ENCODE measurements around the gene GBP3. TPM values are rescaled to one million over a fixed set of nuclear protein-coding genes. Genes with fewer than 3 reads are reported as not detected.

GBP3 gene
- total and polyA plus RNA-seq, 9 of the 15 experiments (the other 6 are each of a cell fraction or from before 2014, with no cell fraction given), result 0.07 to 0.14 (median 0.11) TPM; not detected in 4

DNA sequence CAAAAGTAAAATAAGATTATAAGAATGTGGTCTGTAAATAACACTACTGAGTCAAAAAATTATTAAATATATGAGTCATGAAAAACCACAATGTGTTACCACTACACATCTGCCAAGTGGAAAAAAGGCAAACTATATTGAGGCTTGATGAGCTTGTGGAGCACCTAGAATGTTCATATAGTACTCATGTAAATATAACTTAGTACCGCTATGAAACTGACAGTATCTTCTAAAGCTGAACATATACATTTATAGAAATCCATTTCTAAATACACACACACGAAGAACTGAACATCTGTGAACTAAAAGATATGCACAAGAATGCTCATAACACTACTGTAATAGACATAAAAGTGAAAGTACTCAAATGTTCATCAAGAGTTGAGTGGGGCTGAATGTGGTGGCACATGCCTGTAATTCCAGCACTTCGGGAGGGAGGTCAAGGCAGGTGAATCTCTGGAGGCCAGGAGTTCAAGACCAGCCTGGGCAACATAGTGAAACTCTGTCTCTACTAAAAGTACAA, 18.5 kb upstream of the GBP3 start:
- H3K9me1 ChIP-seq (ENCODE audit: control insufficient read depth, insufficient read depth, low read length), result no peaks in the 10 kb centered on the region
- H2AFZ ChIP-seq (ENCODE audit: low read depth, low read length), result no peak overlapping the region
- H3K4me3 ChIP-seq, result no peak overlapping the region
- no peaks in the 10 kb centered on the region for H3K36me3 ChIP-seq (ENCODE audit: control insufficient read depth, insufficient read depth, low read length)
- H3K79me2 ChIP-seq (ENCODE audit: control insufficient read depth, insufficient read depth, low read length), result no peaks in the 10 kb centered on the region
- FAIRE-seq (no peak), ATAC-seq (no peak), DNase-seq (ENCODE audit: extremely low read depth in 1 of 4, low spot score in 3 of 4) (no peak)
- TF ChIP-seq, protein P1, sequence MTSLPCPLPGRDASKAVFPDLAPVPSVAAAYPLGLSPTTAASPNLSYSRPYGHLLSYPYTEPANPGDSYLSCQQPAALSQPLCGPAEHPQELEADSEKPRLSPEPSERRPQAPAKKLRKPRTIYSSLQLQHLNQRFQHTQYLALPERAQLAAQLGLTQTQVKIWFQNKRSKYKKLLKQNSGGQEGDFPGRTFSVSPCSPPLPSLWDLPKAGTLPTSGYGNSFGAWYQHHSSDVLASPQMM (CRISPR knock-in tag; IDR thresholded peaks at IDR 0.05), result no peak
- TF ChIP-seq RBM14 (IDR thresholded peaks at IDR 0.05; ENCODE audit: borderline replicate concordance, insufficient read depth, low read depth, low read length), result no peak
- TF ChIP-seq, protein P2, sequence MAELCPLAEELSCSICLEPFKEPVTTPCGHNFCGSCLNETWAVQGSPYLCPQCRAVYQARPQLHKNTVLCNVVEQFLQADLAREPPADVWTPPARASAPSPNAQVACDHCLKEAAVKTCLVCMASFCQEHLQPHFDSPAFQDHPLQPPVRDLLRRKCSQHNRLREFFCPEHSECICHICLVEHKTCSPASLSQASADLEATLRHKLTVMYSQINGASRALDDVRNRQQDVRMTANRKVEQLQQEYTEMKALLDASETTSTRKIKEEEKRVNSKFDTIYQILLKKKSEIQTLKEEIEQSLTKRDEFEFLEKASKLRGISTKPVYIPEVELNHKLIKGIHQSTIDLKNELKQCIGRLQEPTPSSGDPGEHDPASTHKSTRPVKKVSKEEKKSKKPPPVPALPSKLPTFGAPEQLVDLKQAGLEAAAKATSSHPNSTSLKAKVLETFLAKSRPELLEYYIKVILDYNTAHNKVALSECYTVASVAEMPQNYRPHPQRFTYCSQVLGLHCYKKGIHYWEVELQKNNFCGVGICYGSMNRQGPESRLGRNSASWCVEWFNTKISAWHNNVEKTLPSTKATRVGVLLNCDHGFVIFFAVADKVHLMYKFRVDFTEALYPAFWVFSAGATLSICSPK (IDR thresholded peaks at IDR 0.05; ENCODE audit: borderline replicate concordance), result no peak
- TF ChIP-seq RAD21 (CRISPR knock-in tag; conservative IDR thresholded peaks at IDR 0.05 in 1 of 2, IDR thresholded peaks at IDR 0.05 in 1 of 2), result no peak
- TF ChIP-seq RBM25 (IDR thresholded peaks at IDR 0.05; ENCODE audit: low read depth, low read length, severe bottlenecking), result no peak
- no peak for TF ChIP-seq RBBP5 (IDR thresholded peaks at IDR 0.05; ENCODE audit: borderline replicate concordance, insufficient read depth, low read length, poor library complexity, severe bottlenecking)
- no peak for TF ChIP-seq SRSF3 (IDR thresholded peaks at IDR 0.05; ENCODE audit: insufficient read depth, low read length)
- TF ChIP-seq, protein P3, sequence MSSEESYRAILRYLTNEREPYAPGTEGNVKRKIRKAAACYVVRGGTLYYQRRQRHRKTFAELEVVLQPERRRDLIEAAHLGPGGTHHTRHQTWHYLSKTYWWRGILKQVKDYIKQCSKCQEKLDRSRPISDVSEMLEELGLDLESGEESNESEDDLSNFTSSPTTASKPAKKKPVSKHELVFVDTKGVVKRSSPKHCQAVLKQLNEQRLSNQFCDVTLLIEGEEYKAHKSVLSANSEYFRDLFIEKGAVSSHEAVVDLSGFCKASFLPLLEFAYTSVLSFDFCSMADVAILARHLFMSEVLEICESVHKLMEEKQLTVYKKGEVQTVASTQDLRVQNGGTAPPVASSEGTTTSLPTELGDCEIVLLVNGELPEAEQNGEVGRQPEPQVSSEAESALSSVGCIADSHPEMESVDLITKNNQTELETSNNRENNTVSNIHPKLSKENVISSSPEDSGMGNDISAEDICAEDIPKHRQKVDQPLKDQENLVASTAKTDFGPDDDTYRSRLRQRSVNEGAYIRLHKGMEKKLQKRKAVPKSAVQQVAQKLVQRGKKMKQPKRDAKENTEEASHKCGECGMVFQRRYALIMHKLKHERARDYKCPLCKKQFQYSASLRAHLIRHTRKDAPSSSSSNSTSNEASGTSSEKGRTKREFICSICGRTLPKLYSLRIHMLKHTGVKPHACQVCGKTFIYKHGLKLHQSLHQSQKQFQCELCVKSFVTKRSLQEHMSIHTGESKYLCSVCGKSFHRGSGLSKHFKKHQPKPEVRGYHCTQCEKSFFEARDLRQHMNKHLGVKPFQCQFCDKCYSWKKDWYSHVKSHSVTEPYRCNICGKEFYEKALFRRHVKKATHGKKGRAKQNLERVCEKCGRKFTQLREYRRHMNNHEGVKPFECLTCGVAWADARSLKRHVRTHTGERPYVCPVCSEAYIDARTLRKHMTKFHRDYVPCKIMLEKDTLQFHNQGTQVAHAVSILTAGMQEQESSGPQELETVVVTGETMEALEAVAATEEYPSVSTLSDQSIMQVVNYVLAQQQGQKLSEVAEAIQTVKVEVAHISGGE (CRISPR knock-in tag; IDR thresholded peaks at IDR 0.05), result no peak
- no peak for TF ChIP-seq ZSCAN29 (IDR thresholded peaks at IDR 0.05)
- TF ChIP-seq HNRNPUL1 (IDR thresholded peaks at IDR 0.05; ENCODE audit: low read length), result no peak
- no peak for TF ChIP-seq PHF20 (IDR thresholded peaks at IDR 0.05; ENCODE audit: partially characterized antibody)
- TF ChIP-seq, protein P4, sequence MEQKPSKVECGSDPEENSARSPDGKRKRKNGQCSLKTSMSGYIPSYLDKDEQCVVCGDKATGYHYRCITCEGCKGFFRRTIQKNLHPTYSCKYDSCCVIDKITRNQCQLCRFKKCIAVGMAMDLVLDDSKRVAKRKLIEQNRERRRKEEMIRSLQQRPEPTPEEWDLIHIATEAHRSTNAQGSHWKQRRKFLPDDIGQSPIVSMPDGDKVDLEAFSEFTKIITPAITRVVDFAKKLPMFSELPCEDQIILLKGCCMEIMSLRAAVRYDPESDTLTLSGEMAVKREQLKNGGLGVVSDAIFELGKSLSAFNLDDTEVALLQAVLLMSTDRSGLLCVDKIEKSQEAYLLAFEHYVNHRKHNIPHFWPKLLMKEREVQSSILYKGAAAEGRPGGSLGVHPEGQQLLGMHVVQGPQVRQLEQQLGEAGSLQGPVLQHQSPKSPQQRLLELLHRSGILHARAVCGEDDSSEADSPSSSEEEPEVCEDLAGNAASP (IDR thresholded peaks at IDR 0.05), result no peak
- intact Hi-C loops (cut with micrococcal nuclease) (no loop called here), in situ Hi-C loops (cut with MboI) (no loop called here)
- H3K4me2 ChIP-seq (ENCODE audit: insufficient read depth, low read length), result no peak overlapping the region
- H3K27me3 ChIP-seq (ENCODE audit: control insufficient read depth in 2 of 2, insufficient read depth in 2 of 2, low read length in 2 of 2), result no peaks in the 10 kb centered on the region
- no peak overlapping the region for H3K27ac ChIP-seq (ENCODE audit: extremely low read depth, low read depth, low read length)
- peaks cover 0 to 8% of the 10 kb centered on the region in 2 experiments; a peak in 2 of 5 replicates for H3K4me1 ChIP-seq (replicated peaks in 1 of 2; ENCODE audit: control insufficient read depth in 2 of 2, insufficient read depth in 2 of 2, low read length in 2 of 2)
- POLR2A ChIA-PET, result no interaction called here
- BruUV-seq (replicated peaks), result no TSS peak
- 5% methylated on average over 3 of the region's 3 CpGs for WGBS (ENCODE audit: insufficient coverage, low coverage, missing lambda C conversion rate)
- no peak overlapping the region for H3K9ac ChIP-seq (ENCODE audit: insufficient read depth in 1 of 2, low read depth in 2 of 2, low read length in 2 of 2)
- CTCF ChIA-PET (ENCODE audit: low intra/inter-chr PET ratio), result no interaction called here
- no peaks in the 10 kb centered on the region for H4K20me1 ChIP-seq (replicated peaks; ENCODE audit: control insufficient read depth, insufficient read depth, low read length)
- no peaks in the 10 kb centered on the region for H3K9me3 ChIP-seq (replicated peaks; ENCODE audit: control insufficient read depth, insufficient read depth, low read depth, low read length)
